Subcutaneous abdominal adipose tissue (tissue), 5 donors: ENCODE measurements around the gene DST.
"Not testable (repeated sequence)": the region's sequence is repeated elsewhere in the genome, so short reads cannot be mapped to it uniquely, and the experiment has no call there.

ENCODE experiments used
- H3K27ac ChIP-seq: one replicate; pipeline ENCODE4 v1.7.0; 2013; ENCODE audit warnings: low read depth, mild to moderate bottlenecking, inconsistent platforms, low read length, moderate library complexity
- H3K27me3 ChIP-seq, 5 donors: one replicate each; pipeline ENCODE4 v1.7.0; 2013; ENCODE audit warnings: low read length in 5 of 5, inconsistent platforms in 1 of 5; ENCODE audit not compliant: control insufficient read depth in 5 of 5, insufficient read depth in 4 of 5
- H3K36me3 ChIP-seq, 5 donors: one replicate each; pipeline ENCODE4 v1.7.0; 2013; ENCODE audit warnings: low read length in 5 of 5; ENCODE audit not compliant: control insufficient read depth in 5 of 5, insufficient read depth in 5 of 5
- H3K4me1 ChIP-seq, 5 donors: one replicate each; pipeline ENCODE4 v1.7.0; 2013; ENCODE audit warnings: low read length in 5 of 5, mild to moderate bottlenecking in 3 of 5, moderate library complexity in 1 of 5; ENCODE audit not compliant: control insufficient read depth in 5 of 5, insufficient read depth in 5 of 5
- H3K4me3 ChIP-seq, 5 donors: one replicate each; pipeline ENCODE4 v1.7.0; 2013; ENCODE audit warnings: low read length in 5 of 5, low read depth in 1 of 5
- H3K9ac ChIP-seq, 5 donors: one replicate each; pipeline ENCODE4 v1.7.0; 2013; ENCODE audit warnings: low read length in 5 of 5, mild to moderate bottlenecking in 4 of 5, moderate library complexity in 3 of 5
- H3K9me3 ChIP-seq, 5 donors: one replicate each; pipeline ENCODE4 v1.7.0; 2013; ENCODE audit warnings: low read length in 5 of 5; ENCODE audit not compliant: control insufficient read depth in 5 of 5
- donor health status: healthy.
- donor health status: healthy.
- donor health status: healthy.
- donor health status: healthy.
- donor health status: healthy.

Gene DST

GRCh38 chr6:56667336-56667735 is 24.6 kb upstream of the DST start:
- no peaks in the 10 kb centered on the region for H3K9me3 ChIP-seq
- peaks cover 0 to 10% (median 9%) of the 10 kb centered on the region in 5 donors for H3K4me1 ChIP-seq
- no peak overlapping the region for H3K9ac ChIP-seq
- peaks cover 0 to 6% (median 3%) of the 10 kb centered on the region in 5 donors for H3K36me3 ChIP-seq
- no peaks in the 10 kb centered on the region for H3K27me3 ChIP-seq
- H3K4me3 ChIP-seq = no peak overlapping the region
- no peak overlapping the region for H3K27ac ChIP-seq

GRCh38 chr6:56664029-56664428 is 21.3 kb upstream of the DST start:
- Histone ChIP-seq H3K9ac (no peak overlapping the region), H3K4me1 (peaks cover 0 to 5% (median 0%) of the 10 kb centered on the region in 5 donors), H3K4me3 (no peak overlapping the region), H3K9me3 (no peaks in the 10 kb centered on the region), H3K27ac (no peak overlapping the region), H3K27me3 (no peaks in the 10 kb centered on the region), H3K36me3 (peaks cover 0 to 4% (median 0%) of the 10 kb centered on the region in 5 donors)

- Histone ChIP-seq H3K9ac (no peak overlapping the region), H3K36me3 (peaks cover 0 to 4% (median 0%) of the 10 kb centered on the region in 5 donors), H3K27me3 (no peaks in the 10 kb centered on the region), H3K27ac (no peak overlapping the region), H3K4me1 (peaks cover 0 to 5% (median 0%) of the 10 kb centered on the region in 5 donors), H3K4me3 (no peak overlapping the region), H3K9me3 (no peaks in the 10 kb centered on the region)
Observed at GRCh38 chr6:56663344-56663743, 20.7 kb upstream of the DST start.

DNA sequence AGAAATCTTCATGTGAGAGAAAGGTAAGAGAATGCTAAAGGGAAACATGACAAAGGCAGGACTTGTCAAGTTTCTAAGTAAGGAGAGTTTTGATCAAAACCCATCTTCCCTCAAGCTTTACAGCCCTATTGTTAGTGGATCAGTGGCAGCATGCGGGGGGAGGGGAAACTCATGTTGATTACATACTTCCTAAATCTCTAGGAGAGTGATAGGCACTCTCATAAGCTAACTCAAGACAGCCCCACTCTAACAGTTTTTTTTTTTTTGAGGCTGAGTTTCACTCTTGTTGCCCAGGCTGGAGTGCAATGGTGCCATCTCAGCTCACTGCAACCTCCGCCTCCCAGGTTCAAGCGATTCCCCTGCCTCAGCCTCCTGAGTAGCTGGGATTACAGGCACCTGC is 18.6 kb upstream of the DST start:
- not testable (repeated sequence) for H3K27ac ChIP-seq

GRCh38 chr6:56660381-56660730 is 17.7 kb upstream of the DST start:
- peaks cover 0 to 16% (median 6%) of the 10 kb centered on the region in 5 donors for H3K4me1 ChIP-seq
- H3K27ac ChIP-seq = no peak overlapping the region
- no peak overlapping the region for H3K9ac ChIP-seq
- H3K9me3 ChIP-seq = no peaks in the 10 kb centered on the region
- H3K4me3 ChIP-seq = no peak overlapping the region
- H3K36me3 ChIP-seq = peaks cover 0 to 4% (median 0%) of the 10 kb centered on the region in 5 donors
- H3K27me3 ChIP-seq = no peaks in the 10 kb centered on the region

More for the DNA sequence above, 18.6 kb upstream of the DST start:
- H3K4me1 ChIP-seq, H3K4me3 ChIP-seq, H3K36me3 ChIP-seq, H3K9me3 ChIP-seq, H3K27me3 ChIP-seq, H3K9ac ChIP-seq: not testable (repeated sequence)

GRCh38 chr6:56659721-56660380 is 17.2 kb upstream of the DST start:
- Histone ChIP-seq H3K4me1 (peaks cover 0 to 17% (median 6%) of the 10 kb centered on the region in 5 donors), H3K27ac (no peak overlapping the region)

DNA sequence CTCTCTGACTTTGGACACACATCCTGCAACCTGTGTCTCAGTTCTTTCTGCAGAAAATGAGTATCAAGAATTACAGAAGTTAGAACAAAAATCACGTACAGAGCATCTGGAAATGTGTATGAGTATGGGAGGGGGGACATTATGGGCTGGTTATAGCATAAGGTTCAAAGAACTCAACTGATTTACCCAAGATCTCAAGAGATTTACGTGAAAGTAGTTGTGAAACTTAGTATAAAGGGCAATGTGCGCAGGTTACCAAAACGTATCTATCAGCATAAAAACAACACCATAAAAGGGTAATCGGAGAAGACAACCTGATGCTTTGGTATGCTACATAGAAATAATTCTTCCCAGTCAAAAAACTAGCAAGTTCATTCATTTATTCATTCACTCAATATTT is 15.6 kb upstream of the DST start:
- Histone ChIP-seq H3K27me3 (no peaks in the 10 kb centered on the region), H3K9me3 (no peaks in the 10 kb centered on the region), H3K9ac (no peak overlapping the region), H3K36me3 (peaks cover 0 to 4% (median 0%) of the 10 kb centered on the region in 5 donors), H3K4me3 (no peak overlapping the region), H3K27ac (no peak overlapping the region), H3K4me1 (peaks cover 0 to 17% (median 6%) of the 10 kb centered on the region in 5 donors)

More at GRCh38 chr6:56659721-56660380, 17.2 kb upstream of the DST start:
- H3K36me3 ChIP-seq = peaks cover 0 to 4% (median 0%) of the 10 kb centered on the region in 5 donors
- no peaks in the 10 kb centered on the region for H3K27me3 ChIP-seq
- no peak overlapping the region for H3K9ac ChIP-seq
- H3K9me3 ChIP-seq = no peaks in the 10 kb centered on the region
- no peak overlapping the region for H3K4me3 ChIP-seq

DNA sequence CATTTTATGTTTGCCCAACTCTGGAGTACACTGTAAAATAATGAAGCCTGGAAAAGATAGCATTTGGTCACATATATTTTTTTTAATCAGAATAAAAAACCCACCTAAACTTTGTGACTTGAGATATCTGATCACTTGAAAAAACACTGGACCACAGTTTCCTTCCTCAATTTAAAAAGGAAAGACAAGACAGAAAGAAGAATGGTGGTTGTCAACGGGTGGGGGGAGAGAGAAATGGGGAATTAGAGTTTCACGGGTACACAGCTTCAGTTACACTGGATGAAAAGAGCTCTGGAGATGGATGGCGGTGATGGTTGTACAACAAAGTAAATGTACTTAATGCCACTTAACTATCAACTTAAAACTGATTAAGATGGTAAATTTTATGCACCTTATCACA is 14.7 kb upstream of the DST start:
- Histone ChIP-seq H3K4me1 (peaks cover 0 to 17% (median 6%) of the 10 kb centered on the region in 5 donors), H3K4me3 (no peak overlapping the region), H3K27ac (no peak overlapping the region), H3K9me3 (no peaks in the 10 kb centered on the region), H3K9ac (no peak overlapping the region), H3K36me3 (peaks cover 0 to 4% (median 0%) of the 10 kb centered on the region in 5 donors), H3K27me3 (no peaks in the 10 kb centered on the region)

DNA sequence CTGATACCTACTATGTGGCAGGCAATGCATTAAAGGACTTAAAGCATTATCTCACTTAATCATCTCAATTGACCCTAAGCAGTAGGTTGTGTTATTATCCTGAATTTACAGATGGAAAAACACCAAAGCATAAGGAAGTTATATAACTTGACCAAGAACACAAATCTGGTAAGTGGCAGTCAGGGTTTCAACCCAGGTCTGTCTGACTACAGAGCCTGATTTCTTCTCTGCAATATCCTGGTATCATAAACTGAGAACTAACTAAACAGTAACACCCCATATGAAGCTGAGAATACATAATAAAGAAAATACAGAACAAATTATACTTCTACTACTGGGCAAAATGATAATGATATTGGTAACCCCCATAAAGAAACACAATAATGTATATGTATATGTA is 13.8 kb upstream of the DST start:
- no peaks in the 10 kb centered on the region for H3K9me3 ChIP-seq
- H3K36me3 ChIP-seq = peaks cover 0 to 4% (median 0%) of the 10 kb centered on the region in 5 donors
- H3K4me1 ChIP-seq = peaks cover 0 to 17% (median 6%) of the 10 kb centered on the region in 5 donors
- H3K27ac ChIP-seq = no peak overlapping the region
- no peak overlapping the region for H3K4me3 ChIP-seq
- H3K9ac ChIP-seq = no peak overlapping the region
- H3K27me3 ChIP-seq = no peaks in the 10 kb centered on the region

DNA sequence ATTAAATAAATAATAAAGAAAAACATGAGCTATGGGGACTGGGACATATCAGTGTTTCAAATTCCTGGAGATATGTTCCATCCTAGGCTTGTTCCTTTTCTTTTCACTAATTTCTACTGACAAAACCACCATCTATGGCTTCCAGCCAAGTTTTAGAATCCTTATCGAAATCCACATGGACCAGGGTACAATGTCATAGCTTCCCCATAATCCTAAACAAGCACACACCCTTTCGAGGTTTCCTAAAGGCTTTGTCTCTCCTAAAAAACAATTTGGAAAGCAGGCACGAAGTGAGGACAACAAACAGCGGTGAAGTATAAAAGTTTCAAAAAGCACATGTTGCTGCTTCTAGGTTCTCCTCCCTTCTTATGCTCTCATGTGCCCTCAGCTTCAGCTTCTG is 13.3 kb upstream of the DST start:
- H3K4me1 ChIP-seq = peaks cover 0 to 17% (median 6%) of the 10 kb centered on the region in 5 donors
- no peaks in the 10 kb centered on the region for H3K27me3 ChIP-seq
- H3K4me3 ChIP-seq = no peak overlapping the region
- H3K9ac ChIP-seq = no peak overlapping the region
- H3K9me3 ChIP-seq = no peaks in the 10 kb centered on the region
- H3K36me3 ChIP-seq = peaks cover 0 to 4% (median 0%) of the 10 kb centered on the region in 5 donors
- no peak overlapping the region for H3K27ac ChIP-seq
